ENCODE results near the gene PROM1.

PROM1 gene

DNA sequence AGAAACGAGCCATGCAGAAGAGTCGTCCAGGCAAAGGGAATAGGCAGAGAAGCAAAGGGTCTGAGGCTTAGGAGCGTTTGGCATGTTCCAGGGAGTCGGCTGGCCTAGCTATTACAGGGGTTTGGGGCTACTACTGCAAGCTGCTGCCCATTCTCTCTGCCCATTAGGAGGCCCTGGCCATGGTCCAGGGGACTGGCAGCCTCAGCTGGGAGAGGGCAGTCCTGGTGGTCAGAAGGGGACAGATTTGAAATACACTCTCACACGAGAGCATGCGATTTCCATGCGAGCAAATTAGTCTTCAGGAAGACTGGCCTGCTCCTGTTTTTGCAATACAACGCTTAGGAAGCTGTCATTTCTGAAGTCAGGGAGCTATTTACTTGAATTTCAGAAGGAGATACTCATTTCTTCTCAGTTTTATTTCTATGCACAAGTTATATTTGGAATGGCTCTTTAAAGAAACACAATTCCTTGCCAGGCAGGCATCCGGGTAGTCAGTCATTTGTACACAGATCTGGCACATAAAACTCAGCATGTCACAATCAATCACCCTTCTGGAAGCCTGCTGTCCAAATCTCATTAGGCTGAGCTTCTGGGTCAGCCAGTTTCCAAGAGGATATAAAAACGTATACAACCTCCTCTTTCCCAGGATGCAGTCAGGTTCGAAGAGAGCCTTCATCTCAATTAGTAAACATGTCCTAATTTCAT lies 27.0 kb downstream of the PROM1 start:
- Histone ChIP-seq H3K9ac (ENCODE audit: low read length) (no peak overlapping the region), H3K18ac (ENCODE audit: low read length) (no peak overlapping the region), H3K79me1 (ENCODE audit: low read length) (no peaks in the 10 kb centered on the region), H4K91ac (ENCODE audit: low read depth, low read length) (peak overlapping the region; percentile 13), H3K27me3 (ENCODE audit: insufficient read depth, low read length) (no peaks in the 10 kb centered on the region), H3K4me1 (ENCODE audit: control insufficient read depth in 1 of 2, insufficient read depth in 2 of 2, low read length in 2 of 2) (no peaks in the 10 kb centered on the region), H2AK5ac (ENCODE audit: low read length) (no peak overlapping the region), H3K9me3 (ENCODE audit: insufficient read depth, low read depth, low read length) (peaks cover 1% of the 10 kb centered on the region), H3K14ac (ENCODE audit: low read length) (no peak overlapping the region), H4K12ac (ENCODE audit: low read depth, low read length) (no peak overlapping the region), H3K4ac (ENCODE audit: low read depth, low read length) (no peak overlapping the region), H4K8ac (ENCODE audit: low read depth, low read length) (no peak overlapping the region), H3K36me3 (ENCODE audit: control insufficient read depth in 1 of 2, insufficient read depth in 2 of 2, low read length in 2 of 2) (no peaks in the 10 kb centered on the region), H2BK12ac (ENCODE audit: low read length) (no peak overlapping the region), H3K4me2 (ENCODE audit: low read length) (no peak overlapping the region), H2AFZ (ENCODE audit: insufficient read depth, low read length, poor library complexity) (no peak overlapping the region), H3K4me3 (ENCODE audit: low read depth, low read length) (no peak overlapping the region), H2BK5ac (ENCODE audit: low read depth, low read length, poor library complexity) (no peak overlapping the region), H3K79me2 (ENCODE audit: control insufficient read depth, insufficient read depth, low read length, poor library complexity) (no peaks in the 10 kb centered on the region), H2BK120ac (ENCODE audit: insufficient read depth, low read length, poor library complexity) (no peak overlapping the region), H3K27ac (ENCODE audit: low read depth, low read length) (no peak overlapping the region), H3K23ac (ENCODE audit: low read length) (no peak overlapping the region)
- WGBS (ENCODE audit: extremely low coverage, insufficient coverage, insufficient read length): no CpG with 5 or more reads among the region's 11 CpGs
- no peak for DNase-seq

DNA sequence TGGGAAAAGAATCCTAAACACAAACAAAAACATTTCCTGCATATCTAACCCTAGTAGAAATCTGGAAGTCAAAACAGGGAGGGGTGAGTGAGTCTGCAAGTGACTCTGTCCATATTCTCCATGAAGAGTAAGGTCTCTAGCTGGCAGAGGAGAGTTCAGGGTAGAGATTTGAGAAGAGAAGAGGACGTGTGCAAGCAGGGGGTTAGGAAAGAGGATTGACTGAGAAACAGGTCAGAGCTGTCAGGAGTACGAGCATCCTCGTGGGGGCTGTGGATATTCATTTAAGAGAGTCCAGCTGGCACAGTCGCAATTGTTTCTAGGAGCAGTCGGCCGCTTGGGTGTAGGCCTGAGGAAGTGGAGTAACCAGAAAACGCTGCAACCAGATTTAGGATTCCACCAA lies 27.9 kb downstream of the PROM1 start:
- Histone ChIP-seq H3K4ac (ENCODE audit: low read depth, low read length) (no peak overlapping the region), H3K36me3 (ENCODE audit: control insufficient read depth in 1 of 2, insufficient read depth in 2 of 2, low read length in 2 of 2) (no peaks in the 10 kb centered on the region), H2BK5ac (ENCODE audit: low read depth, low read length, poor library complexity) (no peak overlapping the region), H2BK12ac (ENCODE audit: low read length) (no peak overlapping the region), H2AFZ (ENCODE audit: insufficient read depth, low read length, poor library complexity) (no peak overlapping the region), H3K79me2 (ENCODE audit: control insufficient read depth, insufficient read depth, low read length, poor library complexity) (no peaks in the 10 kb centered on the region), H3K9me3 (ENCODE audit: insufficient read depth, low read depth, low read length) (peaks cover 1% of the 10 kb centered on the region), H3K14ac (ENCODE audit: low read length) (no peak overlapping the region), H2AK5ac (ENCODE audit: low read length) (no peak overlapping the region), H3K4me1 (ENCODE audit: control insufficient read depth in 1 of 2, insufficient read depth in 2 of 2, low read length in 2 of 2) (no peaks in the 10 kb centered on the region), H4K91ac (ENCODE audit: low read depth, low read length) (no peak overlapping the region), H3K9ac (ENCODE audit: low read length) (no peak overlapping the region), H3K27ac (ENCODE audit: low read depth, low read length) (no peak overlapping the region), H3K27me3 (ENCODE audit: insufficient read depth, low read length) (no peaks in the 10 kb centered on the region), H2BK120ac (ENCODE audit: insufficient read depth, low read length, poor library complexity) (no peak overlapping the region), H3K79me1 (ENCODE audit: low read length) (no peaks in the 10 kb centered on the region), H4K8ac (ENCODE audit: low read depth, low read length) (no peak overlapping the region), H4K12ac (ENCODE audit: low read depth, low read length) (no peak overlapping the region), H3K23ac (ENCODE audit: low read length) (no peak overlapping the region), H3K4me2 (ENCODE audit: low read length) (no peak overlapping the region), H3K4me3 (ENCODE audit: low read depth, low read length) (no peak overlapping the region), H3K18ac (ENCODE audit: low read length) (no peak overlapping the region)
- WGBS (ENCODE audit: extremely low coverage, insufficient coverage, insufficient read length): no CpG with 5 or more reads among the region's 7 CpGs
- DNase-seq: no peak

DNA sequence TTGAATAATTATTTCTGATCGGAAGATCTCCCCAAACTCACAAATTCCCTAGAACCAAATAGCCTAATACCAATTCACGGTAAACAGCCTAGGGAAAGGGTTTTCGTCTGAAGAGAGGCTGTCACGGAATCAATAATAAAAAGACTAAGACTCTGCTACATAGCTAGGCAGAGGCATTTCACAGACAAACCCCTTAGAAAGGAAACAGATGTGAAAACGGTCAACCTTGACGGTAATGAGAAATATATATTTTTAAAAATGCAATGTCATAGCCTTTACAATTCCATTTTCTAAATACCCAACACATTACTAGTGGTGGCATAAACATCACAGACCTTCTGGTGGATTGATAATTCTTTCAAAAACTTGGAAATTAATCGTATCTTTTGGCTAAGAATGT lies 28.4 kb downstream of the PROM1 start:
- no peak overlapping the region for H3K14ac ChIP-seq (ENCODE audit: low read length)
- no peak overlapping the region for H2BK5ac ChIP-seq (ENCODE audit: low read depth, low read length, poor library complexity)
- H3K9ac ChIP-seq (ENCODE audit: low read length): no peak overlapping the region
- H4K12ac ChIP-seq (ENCODE audit: low read depth, low read length): no peak overlapping the region
- no peaks in the 10 kb centered on the region for H3K79me2 ChIP-seq (ENCODE audit: control insufficient read depth, insufficient read depth, low read length, poor library complexity)
- no CpG with 5 or more reads among the region's 7 CpGs for WGBS (ENCODE audit: extremely low coverage, insufficient coverage, insufficient read length)
- no peak overlapping the region for H2AFZ ChIP-seq (ENCODE audit: insufficient read depth, low read length, poor library complexity)
- no peak overlapping the region for H3K4ac ChIP-seq (ENCODE audit: low read depth, low read length)
- H3K4me2 ChIP-seq (ENCODE audit: low read length): no peak overlapping the region
- H3K18ac ChIP-seq (ENCODE audit: low read length): no peak overlapping the region
- H2AK5ac ChIP-seq (ENCODE audit: low read length): no peak overlapping the region
- no peak overlapping the region for H3K23ac ChIP-seq (ENCODE audit: low read length)
- no peak overlapping the region for H4K91ac ChIP-seq (ENCODE audit: low read depth, low read length)
- H4K8ac ChIP-seq (ENCODE audit: low read depth, low read length): no peak overlapping the region
- peaks cover 1% of the 10 kb centered on the region for H3K9me3 ChIP-seq (ENCODE audit: insufficient read depth, low read depth, low read length)
- no peaks in the 10 kb centered on the region for H3K79me1 ChIP-seq (ENCODE audit: low read length)
- no peak overlapping the region for H2BK120ac ChIP-seq (ENCODE audit: insufficient read depth, low read length, poor library complexity)
- no peak for DNase-seq
- no peak overlapping the region for H3K4me3 ChIP-seq (ENCODE audit: low read depth, low read length)
- H3K4me1 ChIP-seq (ENCODE audit: control insufficient read depth in 1 of 2, insufficient read depth in 2 of 2, low read length in 2 of 2): no peaks in the 10 kb centered on the region
- no peak overlapping the region for H3K27ac ChIP-seq (ENCODE audit: low read depth, low read length)
- H2BK12ac ChIP-seq (ENCODE audit: low read length): no peak overlapping the region
- H3K27me3 ChIP-seq (ENCODE audit: insufficient read depth, low read length): no peaks in the 10 kb centered on the region
- no peaks in the 10 kb centered on the region for H3K36me3 ChIP-seq (ENCODE audit: control insufficient read depth in 1 of 2, insufficient read depth in 2 of 2, low read length in 2 of 2)

DNA sequence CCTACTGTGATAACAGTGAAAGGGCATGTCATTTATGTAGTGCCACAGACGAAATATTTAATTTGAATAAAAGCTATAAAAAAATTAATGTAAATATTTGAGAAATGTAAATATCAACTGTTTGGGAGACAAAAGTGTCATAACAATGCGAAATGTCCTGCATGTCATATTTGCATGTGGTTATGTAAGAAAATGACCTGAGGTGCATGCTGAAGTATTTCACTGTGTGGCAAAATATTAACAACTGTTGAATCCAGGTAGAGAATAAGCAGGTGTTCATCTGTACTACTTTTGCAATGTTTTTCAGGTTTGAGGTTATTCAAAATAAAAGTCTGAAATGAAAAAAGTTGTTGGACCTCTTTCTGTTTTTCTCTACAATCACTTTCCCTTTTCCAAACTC lies 30.9 kb downstream of the PROM1 start:
- no CpG with 5 or more reads among the region's 2 CpGs for WGBS (ENCODE audit: extremely low coverage, insufficient coverage, insufficient read length)
- H2AK5ac ChIP-seq (ENCODE audit: low read length): no peak overlapping the region
- no peak overlapping the region for H4K12ac ChIP-seq (ENCODE audit: low read depth, low read length)

More for the DNA sequence above, 30.9 kb downstream of the PROM1 start:
- peaks cover 0 to 4% of the 10 kb centered on the region in 2 experiments for H3K36me3 ChIP-seq (ENCODE audit: control insufficient read depth in 1 of 2, insufficient read depth in 2 of 2, low read length in 2 of 2)
- H4K91ac ChIP-seq (ENCODE audit: low read depth, low read length): no peak overlapping the region
- no peak overlapping the region for H3K4me3 ChIP-seq (ENCODE audit: low read depth, low read length)
- H3K79me1 ChIP-seq (ENCODE audit: low read length): no peaks in the 10 kb centered on the region
- H3K4me2 ChIP-seq (ENCODE audit: low read length): no peak overlapping the region
- no peak overlapping the region for H3K4ac ChIP-seq (ENCODE audit: low read depth, low read length)
- no peak overlapping the region for H2BK5ac ChIP-seq (ENCODE audit: low read depth, low read length, poor library complexity)
- H3K4me1 ChIP-seq (ENCODE audit: control insufficient read depth in 1 of 2, insufficient read depth in 2 of 2, low read length in 2 of 2): peaks cover 0 to 3% of the 10 kb centered on the region in 2 experiments
- H3K18ac ChIP-seq (ENCODE audit: low read length): no peak overlapping the region
- no peaks in the 10 kb centered on the region for H3K27me3 ChIP-seq (ENCODE audit: insufficient read depth, low read length)
- H4K8ac ChIP-seq (ENCODE audit: low read depth, low read length): no peak overlapping the region
- H2AFZ ChIP-seq (ENCODE audit: insufficient read depth, low read length, poor library complexity): no peak overlapping the region
- H3K27ac ChIP-seq (ENCODE audit: low read depth, low read length): no peak overlapping the region
- H2BK120ac ChIP-seq (ENCODE audit: insufficient read depth, low read length, poor library complexity): no peak overlapping the region
- no peak overlapping the region for H3K14ac ChIP-seq (ENCODE audit: low read length)
- no peak overlapping the region for H3K9ac ChIP-seq (ENCODE audit: low read length)
- peak in 1 of 2 donors; percentile 11 for DNase-seq
- no peaks in the 10 kb centered on the region for H3K79me2 ChIP-seq (ENCODE audit: control insufficient read depth, insufficient read depth, low read length, poor library complexity)
- H2BK12ac ChIP-seq (ENCODE audit: low read length): no peak overlapping the region
- no peak overlapping the region for H3K23ac ChIP-seq (ENCODE audit: low read length)
- H3K9me3 ChIP-seq (ENCODE audit: insufficient read depth, low read depth, low read length): no peaks in the 10 kb centered on the region

Data from trophoblast cell (in vitro differentiated cells and primary cell).